Astrocyte of the cerebellum (primary cell): ENCODE measurements around the gene OSGEP.

Source experiments
- DNase-seq: peaks from one replicate; pipeline ENCODE4 v3.0.0-alpha.2; 2011; ENCODE audit warnings: low read depth
- H3K4me3 ChIP-seq: 2 replicates; pipeline ENCODE4 v1.5.1; 2011; ENCODE audit warnings: mild to moderate bottlenecking, low read depth, low read length, moderate library complexity
- in situ Hi-C: cut with HindIII; loops from 2 replicates; pipeline ENCODE4 v1.10.0; 2017; ENCODE audit warnings: low sequenced_read_pairs
- TF ChIP-seq, protein P1 (sequence below): IDR thresholded peaks from 2 replicates; pipeline ENCODE4 v1.5.1; 2012; ENCODE audit warnings: low read length, low read depth, moderate library complexity, mild to moderate bottlenecking; ENCODE audit errors: missing control alignments

Gene OSGEP

DNA sequence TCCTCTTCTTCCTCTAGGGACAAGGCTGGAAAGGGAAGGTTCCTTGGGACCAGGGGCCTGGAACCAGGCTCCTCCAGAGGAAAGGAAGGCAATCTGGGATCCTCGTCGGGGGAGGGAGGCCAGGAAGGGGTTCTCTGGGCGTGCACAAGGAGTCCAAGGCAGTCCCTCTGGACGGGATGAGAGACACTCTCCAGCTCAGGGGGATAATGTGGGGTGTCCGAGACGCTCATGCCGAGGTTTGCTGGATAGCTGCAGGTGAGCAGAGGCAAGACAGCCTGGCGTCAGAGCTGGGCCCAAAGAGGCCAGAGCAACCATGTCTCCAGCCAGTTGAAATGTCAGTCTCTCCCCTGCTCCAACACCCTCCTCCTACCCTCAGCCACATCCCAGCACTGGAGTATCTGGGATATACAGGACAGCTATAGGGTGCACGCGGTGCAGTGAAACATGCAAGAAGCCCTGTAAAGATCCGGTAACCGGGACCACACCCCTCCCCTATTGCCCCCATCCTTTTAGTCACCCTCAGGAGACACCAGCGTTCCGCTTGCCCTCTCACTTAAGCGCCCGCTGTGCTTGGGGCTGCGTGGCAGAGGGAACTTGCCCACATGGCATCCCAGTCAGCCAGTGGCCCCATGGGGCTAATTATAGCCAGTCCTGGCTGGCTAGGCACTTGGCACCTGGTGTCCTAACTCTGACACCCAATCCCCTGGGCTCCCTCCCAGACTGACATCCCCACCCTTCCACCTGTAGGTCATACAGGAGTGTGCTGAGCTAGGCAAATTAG lies 18.8 kb downstream of the OSGEP start, which contains the start of gene KLHL33:
Gene KLHL33 (minus strand): TSS at position 585 of the 781 bp plus-strand sequence. CDS start 355 bp downstream, at position 230.
- DNase-seq = no peak
- H3K4me3 ChIP-seq = peak within 1 kb of the TSS; percentile 5
- in situ Hi-C loops = no loop called here
- TF ChIP-seq, protein P1, sequence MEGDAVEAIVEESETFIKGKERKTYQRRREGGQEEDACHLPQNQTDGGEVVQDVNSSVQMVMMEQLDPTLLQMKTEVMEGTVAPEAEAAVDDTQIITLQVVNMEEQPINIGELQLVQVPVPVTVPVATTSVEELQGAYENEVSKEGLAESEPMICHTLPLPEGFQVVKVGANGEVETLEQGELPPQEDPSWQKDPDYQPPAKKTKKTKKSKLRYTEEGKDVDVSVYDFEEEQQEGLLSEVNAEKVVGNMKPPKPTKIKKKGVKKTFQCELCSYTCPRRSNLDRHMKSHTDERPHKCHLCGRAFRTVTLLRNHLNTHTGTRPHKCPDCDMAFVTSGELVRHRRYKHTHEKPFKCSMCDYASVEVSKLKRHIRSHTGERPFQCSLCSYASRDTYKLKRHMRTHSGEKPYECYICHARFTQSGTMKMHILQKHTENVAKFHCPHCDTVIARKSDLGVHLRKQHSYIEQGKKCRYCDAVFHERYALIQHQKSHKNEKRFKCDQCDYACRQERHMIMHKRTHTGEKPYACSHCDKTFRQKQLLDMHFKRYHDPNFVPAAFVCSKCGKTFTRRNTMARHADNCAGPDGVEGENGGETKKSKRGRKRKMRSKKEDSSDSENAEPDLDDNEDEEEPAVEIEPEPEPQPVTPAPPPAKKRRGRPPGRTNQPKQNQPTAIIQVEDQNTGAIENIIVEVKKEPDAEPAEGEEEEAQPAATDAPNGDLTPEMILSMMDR = no peak

DNA sequence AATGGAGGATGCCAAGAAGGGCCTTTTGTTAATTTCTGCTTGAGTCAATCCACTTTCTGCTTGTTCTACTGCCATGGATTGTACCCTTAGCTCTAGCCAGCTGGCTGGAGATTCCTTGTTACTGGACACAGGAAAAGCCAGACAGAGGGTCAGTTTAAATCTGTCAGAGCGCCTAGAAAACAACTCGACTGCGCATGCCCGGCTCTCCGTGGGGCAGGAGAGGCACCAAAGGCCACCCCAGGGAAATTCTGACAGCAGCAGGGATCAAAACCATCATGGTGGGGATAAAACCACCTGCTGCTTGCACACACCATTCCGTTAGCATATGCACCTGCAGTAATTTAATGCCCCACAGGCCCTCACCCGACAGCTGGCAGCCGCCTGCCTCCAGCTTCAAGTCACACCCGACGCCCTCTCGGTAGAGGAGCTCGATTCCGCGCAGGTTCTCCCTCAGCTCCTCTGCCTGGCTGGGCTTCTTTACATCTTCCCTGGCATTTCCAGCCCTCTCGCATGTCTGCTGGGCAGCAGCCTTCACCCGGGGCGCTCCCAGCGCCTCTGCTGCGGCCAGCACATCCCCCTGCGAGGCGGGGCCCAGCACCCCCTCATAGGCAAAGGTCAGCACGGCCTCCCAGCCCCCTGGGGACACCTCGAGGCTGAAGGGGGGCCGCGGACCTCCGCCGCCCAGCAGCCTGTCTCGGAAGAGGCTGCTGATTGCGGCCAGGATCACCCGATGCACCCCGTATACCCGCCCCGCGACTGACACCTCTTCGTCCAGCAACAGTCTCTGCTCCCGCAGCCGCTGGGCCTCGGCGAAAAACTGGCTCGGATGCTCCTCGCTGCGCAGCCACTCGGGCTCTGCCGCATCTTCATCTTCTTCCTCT lies 19.7 kb downstream of the OSGEP start:
- no peak for DNase-seq
- TF ChIP-seq, protein P1 = no peak
- peak overlapping the region; percentile 5 for H3K4me3 ChIP-seq
- in situ Hi-C loops = no loop called here

DNA sequence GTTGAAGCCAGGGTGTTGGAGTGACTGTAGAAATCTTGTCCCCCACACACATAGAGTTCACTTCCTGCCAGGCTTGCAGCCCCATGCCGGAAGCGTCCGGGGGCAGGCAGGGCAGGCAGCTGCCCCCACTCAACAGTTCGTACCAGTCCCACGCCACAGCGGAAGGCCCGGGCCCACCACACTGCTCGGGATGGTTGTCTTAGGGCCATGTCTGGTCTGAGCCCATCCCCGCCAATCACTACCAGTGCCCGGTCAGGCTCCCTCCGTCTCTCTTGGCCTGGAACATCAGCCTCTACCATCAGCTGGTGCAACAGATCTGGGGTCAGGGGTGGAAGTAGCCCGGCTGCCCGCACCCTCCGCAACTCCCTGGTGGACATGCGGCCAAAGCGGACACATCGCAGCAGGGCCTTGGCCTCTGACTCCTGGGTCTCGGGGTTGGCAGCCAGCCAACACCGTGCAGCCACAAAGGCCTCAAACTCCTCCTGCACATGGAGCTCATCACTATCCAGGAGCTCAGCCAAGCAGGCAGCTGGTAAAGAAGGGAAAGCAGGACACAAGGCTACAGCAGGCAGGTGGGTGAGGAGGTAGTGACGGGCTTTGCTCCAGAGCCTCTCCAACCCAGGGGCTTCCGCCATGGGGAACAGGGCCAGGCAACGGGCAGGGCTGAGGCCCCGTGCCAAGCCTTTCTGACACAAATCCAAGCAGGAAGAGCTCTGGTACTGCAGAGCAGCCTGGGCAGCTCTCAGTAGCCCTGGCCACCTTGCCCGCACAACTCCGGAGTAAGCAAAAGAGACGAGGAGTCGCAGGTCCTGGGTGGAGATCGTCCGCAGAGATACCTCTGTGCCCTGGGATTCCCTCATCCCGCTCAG lies 24.6 kb downstream of the OSGEP start:
- H3K4me3 ChIP-seq = no peak overlapping the region
- no peak for DNase-seq
- in situ Hi-C loops = no loop called here
- TF ChIP-seq, protein P1 = no peak

DNA sequence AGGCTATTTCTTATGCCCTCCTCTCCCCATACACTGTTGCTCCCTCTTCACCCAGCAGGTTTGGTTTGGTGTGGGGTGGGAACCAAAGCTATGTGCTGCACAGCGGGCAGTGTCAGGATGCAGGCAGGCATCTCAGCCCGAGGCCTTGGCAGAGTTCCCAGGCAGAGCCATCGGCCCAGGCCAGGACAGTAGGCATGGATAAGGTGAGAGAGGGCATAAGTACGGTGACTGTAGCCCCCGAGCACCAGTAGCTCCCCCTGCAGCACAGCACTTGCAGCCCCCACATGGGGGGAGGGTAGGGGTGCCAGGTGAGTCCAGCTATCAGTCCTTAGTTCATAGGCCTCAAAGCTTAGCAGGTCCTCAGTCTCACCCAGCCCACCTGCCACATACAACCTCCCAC lies 25.8 kb downstream of the OSGEP start:
- in situ Hi-C loops = no loop called here
- TF ChIP-seq, protein P1 = no peak
- H3K4me3 ChIP-seq = no peak overlapping the region
- DNase-seq = no peak

DNA sequence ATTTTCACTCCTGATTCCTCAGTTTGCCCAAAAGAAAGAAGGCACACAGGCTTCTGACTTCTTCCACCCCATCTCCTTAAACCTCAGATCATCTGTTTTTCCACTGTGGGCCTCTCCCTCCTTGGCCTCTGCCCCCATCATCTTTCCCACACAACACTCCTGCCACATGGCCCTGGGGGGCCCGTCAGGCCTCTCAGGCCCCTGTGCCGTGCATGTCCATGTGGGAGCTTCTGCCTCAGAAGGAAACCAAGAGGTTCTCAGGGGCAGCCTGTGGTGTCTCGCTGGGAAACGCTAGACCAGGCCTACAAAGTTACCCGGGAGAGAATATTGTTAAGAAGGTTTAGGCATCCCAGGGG lies 26.6 kb downstream of the OSGEP start:
- in situ Hi-C loops = no loop called here

More for the DNA sequence above, 26.6 kb downstream of the OSGEP start:
- H3K4me3 ChIP-seq = no peak overlapping the region
- TF ChIP-seq, protein P1 = no peak
- no peak for DNase-seq
